HG03108 (cell line): ENCODE data around the gene OR52N4.
"Not testable (repeated sequence)": the region's sequence is repeated elsewhere in the genome, so short reads cannot be mapped to it uniquely, and the experiment has no call there.

Experiments used
- ATAC-seq: cut with Tn5 transposase; IDR thresholded peaks from one replicate; pipeline ENCODE4 v1.9.1; 2021; ENCODE audit warnings: moderate library complexity; ENCODE audit not compliant: unreplicated experiment

Gene OR52N4

DNA sequence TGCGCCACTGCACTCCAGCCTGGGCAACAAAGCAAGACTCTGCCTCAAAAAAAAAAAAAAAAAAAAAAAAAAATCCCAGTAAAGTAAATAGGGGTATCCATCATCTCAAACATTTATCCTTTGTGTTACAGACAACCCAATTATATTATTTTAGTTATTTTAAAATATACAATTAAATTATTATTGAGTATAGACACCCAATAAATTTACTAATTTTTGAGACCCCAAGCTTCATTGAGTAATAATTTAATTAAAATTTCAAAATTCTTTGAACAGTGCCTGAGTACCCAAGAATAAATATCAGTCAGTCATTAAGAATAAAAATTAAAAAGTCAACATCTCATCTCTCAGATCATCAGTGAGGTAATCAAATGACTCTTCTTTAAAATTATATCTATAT lies at the start of gene OR52N4:
Gene OR52N4, plus strand, starts transcription at position 301 of the 400 bp plus-strand sequence. CDS start 498 bp downstream, outside the sequence.
- ATAC-seq, result no peak

DNA sequence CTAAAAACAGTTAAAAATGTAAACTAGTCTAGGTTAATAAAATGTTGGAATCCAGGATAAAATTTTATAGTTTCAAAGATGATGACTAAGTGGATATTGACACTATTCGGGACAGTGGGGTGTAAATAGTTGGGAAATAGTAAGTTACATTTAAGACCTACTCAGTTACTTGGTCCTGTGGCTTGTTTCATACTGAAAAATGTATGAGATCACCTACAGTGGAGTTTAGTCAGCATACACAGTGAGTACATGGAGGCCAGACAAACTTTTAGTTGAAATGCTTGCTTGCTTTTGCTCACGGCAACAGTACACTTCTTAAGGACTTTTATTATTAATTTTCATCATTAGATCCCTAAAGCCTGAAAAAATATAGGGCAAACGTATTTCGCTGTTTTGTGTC lies 48.4 kb upstream of the OR52N4 start:
- ATAC-seq, result no peak

GRCh38 chr11:5712507-5712906 lies 41.5 kb upstream of the OR52N4 start:
- no peak for ATAC-seq

- no peak for ATAC-seq
Observed at GRCh38 chr11:5713695-5714094, 40.3 kb upstream of the OR52N4 start.

DNA sequence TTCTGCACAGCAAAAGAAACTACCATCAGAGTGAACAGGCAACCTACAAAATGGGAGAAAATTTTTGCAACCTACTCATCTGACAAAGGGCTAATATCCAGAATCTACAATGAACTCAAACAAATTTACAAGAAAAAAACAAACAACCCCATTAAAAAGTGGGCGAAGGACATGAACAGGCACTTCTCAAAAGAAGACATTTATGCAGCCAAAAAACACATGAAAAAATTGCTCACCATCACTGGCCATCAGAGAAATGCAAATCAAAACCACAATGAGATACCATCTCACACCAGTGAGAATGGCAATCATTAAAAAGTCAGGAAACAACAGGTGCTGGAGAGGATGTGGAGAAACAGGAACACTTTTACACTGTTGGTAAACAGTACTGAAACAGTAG lies 37.5 kb upstream of the OR52N4 start:
- ATAC-seq, result not testable (repeated sequence)

DNA sequence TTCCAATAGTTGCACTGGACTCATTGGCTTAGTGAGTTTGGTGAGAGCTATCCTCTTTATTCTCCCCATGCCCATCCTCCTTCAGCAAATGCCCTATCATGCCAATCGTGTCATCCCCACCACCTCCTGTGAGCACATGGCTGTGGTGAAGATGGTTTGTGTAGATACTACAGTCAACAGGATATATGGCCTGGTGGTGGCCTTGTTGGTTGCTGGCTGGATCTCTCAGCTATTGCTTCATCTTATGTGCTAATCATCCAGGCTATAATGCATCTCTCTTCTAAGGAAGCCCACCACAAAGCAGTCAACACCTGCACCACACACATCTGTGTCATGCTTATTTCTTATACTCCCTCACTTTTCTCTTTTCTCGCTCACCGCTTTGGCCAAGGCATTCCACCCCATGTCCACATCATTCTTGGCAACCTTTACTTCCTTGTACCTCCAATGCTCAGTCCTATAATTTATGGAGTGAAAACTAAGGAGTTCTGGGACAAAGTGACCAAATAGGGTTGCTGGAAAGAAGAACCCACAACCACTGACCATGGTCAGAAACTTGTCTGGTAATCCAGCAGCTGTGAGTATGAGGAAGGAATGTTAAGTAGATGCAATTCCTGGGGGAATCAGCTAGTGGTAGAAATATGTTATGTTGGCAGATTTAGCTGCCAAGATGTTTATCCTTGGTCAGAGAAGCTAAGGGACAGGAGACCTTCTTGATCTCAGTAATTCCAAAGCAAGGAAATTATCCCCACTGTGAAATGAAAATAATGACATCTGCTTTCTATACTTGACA lies 34.1 kb upstream of the OR52N4 start:
- no peak for ATAC-seq

GRCh38 chr11:5722622-5723021 lies 31.4 kb upstream of the OR52N4 start:
- no peak for ATAC-seq

GRCh38 chr11:5726351-5726750 lies 27.7 kb upstream of the OR52N4 start:
- ATAC-seq, result no peak

DNA sequence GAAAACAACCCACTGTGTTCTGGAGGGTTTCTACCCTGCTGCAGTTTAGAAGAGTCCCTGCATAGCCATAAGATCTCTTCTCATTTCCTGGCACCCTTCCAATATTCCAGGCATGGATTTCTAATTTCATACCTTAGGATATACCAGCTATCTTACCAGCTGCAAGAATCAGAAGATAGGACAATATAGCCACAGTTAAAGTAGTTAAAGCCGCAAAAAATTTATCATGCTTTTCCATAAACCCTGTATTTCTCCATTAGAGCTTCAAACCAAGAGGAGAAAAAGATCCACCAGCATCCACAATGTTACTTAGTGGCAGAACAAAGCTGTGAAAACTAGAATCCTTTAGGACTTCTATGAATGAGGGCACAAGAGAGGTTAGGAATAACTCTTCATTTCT lies 26.4 kb upstream of the OR52N4 start:
- no peak for ATAC-seq

GRCh38 chr11:5736396-5736795 lies 17.6 kb upstream of the OR52N4 start, which contains the start of gene OR56B1:
Gene OR56B1, plus strand, starts transcription at chr11:5736448. Its CDS starts 69 bp downstream, at chr11:5736517.
- no peak for ATAC-seq

DNA sequence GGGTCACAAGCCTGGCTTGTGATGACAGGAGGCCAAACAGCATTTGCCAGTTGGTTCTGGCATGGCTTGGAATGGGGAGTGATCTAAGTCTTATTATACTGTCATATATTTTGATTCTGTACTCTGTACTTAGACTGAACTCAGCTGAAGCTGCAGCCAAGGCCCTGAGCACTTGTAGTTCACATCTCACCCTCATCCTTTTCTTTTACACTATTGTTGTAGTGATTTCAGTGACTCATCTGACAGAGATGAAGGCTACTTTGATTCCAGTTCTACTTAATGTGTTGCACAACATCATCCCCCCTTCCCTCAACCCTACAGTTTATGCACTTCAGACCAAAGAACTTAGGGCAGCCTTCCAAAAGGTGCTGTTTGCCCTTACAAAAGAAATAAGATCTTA lies 17.0 kb upstream of the OR52N4 start:
- no peak for ATAC-seq

DNA sequence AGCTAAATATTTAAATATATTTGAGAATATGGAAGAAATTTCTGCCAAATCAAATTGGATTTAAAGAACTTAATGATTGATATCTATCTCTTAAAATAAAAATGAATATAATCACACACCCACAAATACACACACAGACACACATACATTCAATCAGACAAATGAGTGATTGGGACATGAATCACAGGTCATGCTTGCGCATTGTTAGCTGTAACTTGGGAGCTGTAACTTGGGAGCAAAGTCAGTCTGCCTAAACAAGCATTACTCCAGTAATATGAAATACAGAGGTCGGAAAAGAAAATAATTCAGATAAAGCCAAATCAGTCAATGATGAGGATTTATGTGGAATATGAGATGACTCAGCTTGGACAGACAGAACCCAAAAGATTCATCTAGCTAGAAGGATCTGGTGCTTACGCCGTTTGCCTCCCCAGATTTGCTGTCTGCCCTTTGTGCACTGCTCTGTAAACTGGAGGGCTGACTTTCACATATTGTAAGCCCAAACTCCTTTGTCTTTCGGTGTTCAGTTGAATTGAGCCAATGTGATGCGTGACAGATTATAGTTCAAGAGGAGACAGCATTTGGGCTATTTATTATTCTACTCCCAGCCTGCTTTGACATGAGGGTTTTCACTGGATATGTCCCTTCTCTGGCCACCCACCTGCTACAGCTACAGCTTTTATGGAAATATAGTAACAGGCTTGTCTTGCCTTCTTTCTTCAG lies 16.2 kb upstream of the OR52N4 start:
- no peak for ATAC-seq

- ATAC-seq, result no peak
Observed at GRCh38 chr11:5738431-5738830, 15.6 kb upstream of the OR52N4 start.

DNA sequence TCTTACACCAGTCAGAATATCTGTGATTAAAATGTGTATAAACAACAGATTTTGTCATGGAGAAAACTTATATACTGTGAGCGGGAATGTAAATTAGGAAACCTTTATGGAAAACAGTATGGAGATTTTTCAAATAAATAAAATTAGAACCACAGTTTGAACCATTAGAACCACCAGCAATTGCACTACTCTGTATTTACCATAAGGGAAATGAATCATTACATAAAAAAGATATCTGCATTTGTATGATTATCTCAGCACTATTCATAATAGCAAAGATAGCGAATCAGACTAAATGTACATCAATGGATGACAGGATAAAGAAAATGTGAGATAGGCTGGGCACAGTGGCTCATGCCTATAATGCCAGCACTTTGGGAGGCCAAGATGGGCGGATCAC lies 7.4 kb upstream of the OR52N4 start:
- ATAC-seq, result no peak

GRCh38 chr11:5749836-5750235 lies 4.2 kb upstream of the OR52N4 start:
- ATAC-seq, result no peak

- ATAC-seq, result no peak
Observed at GRCh38 chr11:5767056-5767455, 13.0 kb downstream of the OR52N4 start.

GRCh38 chr11:5783255-5783654 lies 29.2 kb downstream of the OR52N4 start, which contains the start of gene OR52N5:
Gene OR52N5, minus strand, starts transcription at chr11:5783355. Its CDS starts 4,721 bp downstream, at chr11:5778634.
- no peak for ATAC-seq

GRCh38 chr11:5791165-5791564 lies 37.1 kb downstream of the OR52N4 start, which contains the start of gene OR52N1:
Gene OR52N1, minus strand, starts transcription at chr11:5791265. Its CDS starts 2,449 bp downstream, at chr11:5788816.
- ATAC-seq, result no peak

DNA sequence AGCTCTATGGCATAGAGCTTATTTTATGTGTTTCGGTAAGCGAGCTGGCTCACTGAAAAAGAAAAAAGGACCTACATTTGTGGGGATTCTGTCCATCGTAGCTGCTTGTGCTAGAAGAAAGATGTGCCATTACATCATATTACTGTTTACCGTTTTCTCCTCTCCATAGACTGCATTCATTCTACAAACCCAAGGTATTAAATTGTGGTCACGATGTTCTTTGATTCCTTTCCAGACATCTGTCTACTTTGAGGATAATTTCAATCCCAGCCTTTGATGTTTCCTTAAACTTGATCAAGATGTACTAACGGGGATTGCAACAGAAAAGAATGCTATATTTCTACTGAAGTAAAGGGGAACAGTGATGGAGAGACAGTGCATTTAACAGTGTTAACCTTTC lies 42.5 kb downstream of the OR52N4 start:
- no peak for ATAC-seq

DNA sequence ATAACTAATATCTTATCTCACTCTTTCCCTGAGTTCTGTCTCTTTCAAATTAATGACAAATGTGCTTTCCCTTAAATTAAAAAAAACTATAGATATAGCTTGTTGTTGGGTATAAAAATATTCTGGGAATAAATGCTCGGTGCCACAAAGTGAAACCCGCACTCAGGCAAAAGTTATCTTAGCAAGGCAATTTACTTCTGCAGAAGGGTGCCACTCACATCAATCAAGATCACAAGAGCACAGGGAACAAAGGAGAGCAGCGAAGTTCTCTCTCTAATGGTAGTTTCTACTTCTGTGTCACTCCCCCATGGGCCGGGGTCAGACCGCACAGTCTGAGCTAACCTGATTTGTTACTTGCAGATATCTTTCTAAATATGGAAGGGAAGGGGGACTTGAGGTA lies 49.9 kb downstream of the OR52N4 start:
- ATAC-seq, result no peak
